Vagina (tissue), 2 donors: ENCODE measurements around the gene AP3B2. TPM values are rescaled to one million over a fixed set of nuclear protein-coding genes. Genes with fewer than 3 reads are reported as not detected.

Experiments
- DNase-seq, 2 donors: peaks; one replicate each; pipeline ENCODE4 v3.0.0-alpha.2; 2017; ENCODE audit errors: extremely low spot score in 2 of 2
- H3K27ac ChIP-seq: fragments of 200-600 bp; sonication (generic); one replicate; pipeline ENCODE4 v1.5.1; 2019
- H3K27me3 ChIP-seq: fragments of 200-600 bp; sonication (generic); one replicate; pipeline ENCODE4 v1.5.1; 2019
- H3K36me3 ChIP-seq, 2 donors: fragments of 200-600 bp; sonication (generic); one replicate each; pipeline ENCODE4 v1.5.1; 2017 to 2019
- H3K4me1 ChIP-seq: fragments of 200-600 bp; sonication (generic); one replicate; pipeline ENCODE4 v1.5.1; 2019
- H3K4me3 ChIP-seq, 2 donors: fragments of 200-600 bp; sonication (generic); 1 replicate in 1 of 2; 2 replicates in 1 of 2; pipeline ENCODE4 v1.5.1; 2016 to 2019
- H3K9me3 ChIP-seq: fragments of 200-600 bp; sonication (generic); one replicate; pipeline ENCODE4 v1.5.1; 2019
- CTCF ChIP-seq, 3 experiments: fragments of 450-650 bp in 2 of 3; fragments of 200-600 bp in 1 of 3; sonication (generic) in 1 of 3; IDR thresholded peaks; one replicate each; pipeline ENCODE4 v1.5.1; 2017 to 2019; ENCODE audit warnings: antibody characterized with exemption in 3 of 3, mild to moderate bottlenecking in 2 of 3, moderate library complexity in 2 of 3
- POLR2A ChIP-seq, 2 donors: fragments of 450-650 bp; IDR thresholded peaks; one replicate each; pipeline ENCODE4 v1.6.1; 2017; ENCODE audit warnings: antibody characterized with exemption in 2 of 2, mild to moderate bottlenecking in 2 of 2, moderate library complexity in 2 of 2
- POLR2AphosphoS5 ChIP-seq, 2 donors: sonication (generic); formaldehyde crosslinking; IDR thresholded peaks; one replicate each; pipeline ENCODE4 v1.9.0; 2017; ENCODE audit warnings: antibody characterized with exemption in 2 of 2, mild to moderate bottlenecking in 2 of 2, low read depth in 1 of 2; ENCODE audit not compliant: insufficient read depth in 1 of 2
- intact Hi-C: fragments of 100-400 bp; cut with DNase I; formaldehyde crosslinking; loops from one replicate; pipeline ENCODE4 v1.15.1; 2023
- total RNA-seq: library from RNA; depleted of rRNA; stranded (reverse); fragments of >200 nt; gene quantifications from one replicate; pipeline ENCODE4 v1.2.3, GENCODE V29; 2016

Gene AP3B2
- total RNA-seq, 1 donor from 2014 or later, result 3.7 TPM

GRCh38 chr15:82641129-82641798, 68.4 kb downstream of the AP3B2 start:
- Histone ChIP-seq H3K27me3 (no peaks in the 10 kb centered on the region), H3K9me3 (no peaks in the 10 kb centered on the region), H3K4me3 (no peak overlapping the region), H3K27ac (no peak overlapping the region), H3K4me1 (peaks cover 9% of the 10 kb centered on the region), H3K36me3 (no peaks in the 10 kb centered on the region)
- TF ChIP-seq POLR2AphosphoS5 (IDR thresholded peaks at IDR 0.05; ENCODE audit: insufficient read depth in 1 of 2, low read depth in 1 of 2), result no peak
- TF ChIP-seq POLR2A (IDR thresholded peaks at IDR 0.05), result no peak
- DNase-seq, result no peak
- intact Hi-C loops, result no loop called here

- Histone ChIP-seq H3K36me3 (no peaks in the 10 kb centered on the region), H3K27me3 (no peaks in the 10 kb centered on the region), H3K9me3 (no peaks in the 10 kb centered on the region), H3K4me1 (peaks cover 3% of the 10 kb centered on the region), H3K4me3 (no peak overlapping the region), H3K27ac (no peak overlapping the region)
- intact Hi-C loops, result no loop called here
- no peak for DNase-seq
- no peak for TF ChIP-seq POLR2A (IDR thresholded peaks at IDR 0.05)
Observed at GRCh38 chr15:82640672-82641071, 69.0 kb downstream of the AP3B2 start.

DNA sequence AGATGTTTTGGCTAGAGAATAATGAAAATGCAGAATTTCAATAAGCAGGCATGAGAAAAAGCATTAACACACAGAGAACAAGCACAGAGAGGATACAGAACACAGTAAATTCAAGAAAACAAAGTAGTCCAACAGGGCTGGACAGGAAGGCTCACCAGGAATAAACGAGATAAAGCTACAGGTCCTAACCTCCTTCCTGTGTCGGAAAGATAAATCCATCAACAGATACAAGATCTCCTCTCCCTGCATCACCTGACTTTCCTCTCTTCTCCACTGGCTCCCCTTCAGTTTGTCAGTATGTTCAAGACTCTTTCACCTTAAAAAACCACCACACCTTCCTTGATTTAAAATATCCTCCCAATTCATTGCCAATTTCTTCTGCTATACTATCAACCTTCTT, 73.9 kb downstream of the AP3B2 start:
- DNase-seq, result no peak
- no peaks in the 10 kb centered on the region for H3K4me1 ChIP-seq
- TF ChIP-seq POLR2A (IDR thresholded peaks at IDR 0.05) (no peak), POLR2AphosphoS5 (IDR thresholded peaks at IDR 0.05; ENCODE audit: insufficient read depth in 1 of 2, low read depth in 1 of 2) (no peak), CTCF (IDR thresholded peaks at IDR 0.05) (no peak)
- intact Hi-C loops, result no loop called here
- no peak overlapping the region for H3K4me3 ChIP-seq
- no peaks in the 10 kb centered on the region for H3K9me3 ChIP-seq
- H3K27ac ChIP-seq, result no peak overlapping the region
- no peaks in the 10 kb centered on the region for H3K36me3 ChIP-seq
- no peaks in the 10 kb centered on the region for H3K27me3 ChIP-seq

DNA sequence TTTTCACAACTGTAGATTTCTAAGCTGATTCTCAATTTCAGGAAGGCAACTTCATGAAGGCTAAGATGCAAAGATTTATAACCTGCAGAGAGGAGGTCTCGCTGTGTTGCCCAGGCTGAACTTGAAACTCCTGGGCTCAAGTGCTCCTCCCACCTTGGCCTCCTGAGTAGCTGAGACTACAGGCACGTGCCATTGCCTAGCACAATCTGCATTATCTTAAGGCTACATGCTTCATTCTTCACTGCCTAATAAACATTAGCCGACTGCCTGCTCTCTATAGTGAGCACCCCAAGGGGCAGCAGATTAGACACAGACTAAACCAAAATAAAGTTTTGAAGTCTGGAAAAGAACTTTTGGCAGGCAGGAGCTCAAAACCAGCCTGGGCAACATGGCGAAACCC, 79.6 kb downstream of the AP3B2 start:
- Histone ChIP-seq H3K4me3 (no peak overlapping the region), H3K36me3 (no peaks in the 10 kb centered on the region), H3K27me3 (no peaks in the 10 kb centered on the region), H3K9me3 (no peaks in the 10 kb centered on the region), H3K27ac (no peak overlapping the region), H3K4me1 (no peaks in the 10 kb centered on the region)
- no peak for DNase-seq
- intact Hi-C loops, result no loop called here
- TF ChIP-seq CTCF (IDR thresholded peaks at IDR 0.05), result no peak
- TF ChIP-seq POLR2A (IDR thresholded peaks at IDR 0.05), result no peak
- TF ChIP-seq POLR2AphosphoS5 (IDR thresholded peaks at IDR 0.05; ENCODE audit: insufficient read depth in 1 of 2, low read depth in 1 of 2), result no peak

- no peak for DNase-seq
- Histone ChIP-seq H3K9me3 (no peaks in the 10 kb centered on the region), H3K36me3 (no peaks in the 10 kb centered on the region), H3K27ac (no peak overlapping the region), H3K27me3 (no peaks in the 10 kb centered on the region), H3K4me3 (no peak overlapping the region), H3K4me1 (no peaks in the 10 kb centered on the region)
- intact Hi-C loops, result no loop called here
- TF ChIP-seq POLR2A (IDR thresholded peaks at IDR 0.05) (no peak), POLR2AphosphoS5 (IDR thresholded peaks at IDR 0.05; ENCODE audit: insufficient read depth in 1 of 2, low read depth in 1 of 2) (no peak), CTCF (IDR thresholded peaks at IDR 0.05) (no peak)
Observed at GRCh38 chr15:82625136-82625535, 84.5 kb downstream of the AP3B2 start.

- TF ChIP-seq POLR2A (IDR thresholded peaks at IDR 0.05) (no peak), POLR2AphosphoS5 (IDR thresholded peaks at IDR 0.05; ENCODE audit: insufficient read depth in 1 of 2, low read depth in 1 of 2) (no peak), CTCF (IDR thresholded peaks at IDR 0.05) (no peak)
- intact Hi-C loops, result no loop called here
- Histone ChIP-seq H3K4me3 (no peak overlapping the region), H3K9me3 (no peaks in the 10 kb centered on the region), H3K36me3 (no peaks in the 10 kb centered on the region), H3K27ac (no peak overlapping the region), H3K4me1 (no peaks in the 10 kb centered on the region), H3K27me3 (no peaks in the 10 kb centered on the region)
- no peak for DNase-seq
Observed at GRCh38 chr15:82624438-82624837, 85.2 kb downstream of the AP3B2 start.
